Stimulated activated naive CD8-positive, alpha-beta T cell treated with anti-CD3 and anti-CD28 coated beads, Interleukin-15, amount 100 ng/mL, for 72 hours (primary cell): ENCODE data around the gene POU5F1.

ENCODE experiments used
- ATAC-seq: fragments of 150-1000 bp; cut with Tn5 transposase; 2 replicates; pipeline ENCODE4 v1.10.0; 2021; ENCODE audit warnings: mild to moderate bottlenecking, moderate library complexity
- DNase-seq, 2 donors: peaks; one replicate each; pipeline ENCODE4 v3.0.0; 2021 to 2022
- H3K27ac Mint-ChIP-seq, 2 donors: one replicate each; pipeline ENCODE4 v1.8.0; 2022; ENCODE audit warnings: mild to moderate bottlenecking in 2 of 2, mixed read lengths in 2 of 2, moderate library complexity in 2 of 2
- H3K27me3 Mint-ChIP-seq: one replicate; pipeline ENCODE4 v1.8.0; 2022; ENCODE audit warnings: mixed read lengths
- H3K4me1 Mint-ChIP-seq: one replicate; pipeline ENCODE4 v1.8.0; 2022; ENCODE audit warnings: mild to moderate bottlenecking, mixed read lengths
- H3K4me3 Mint-ChIP-seq, 2 donors: one replicate each; pipeline ENCODE4 v1.8.0; 2022; ENCODE audit warnings: mild to moderate bottlenecking in 2 of 2, mixed read lengths in 2 of 2, moderate library complexity in 1 of 2
- H3K9me3 Mint-ChIP-seq, 2 donors: one replicate each; pipeline ENCODE4 v1.8.0; 2022; ENCODE audit warnings: mixed read lengths in 2 of 2

POU5F1 gene

GRCh38 chr6:31163922-31164321, 6.6 kb downstream of the POU5F1 start:
- ATAC-seq: no peak
- Mint-ChIP-seq H3K9me3 (no peaks in the 10 kb centered on the region), H3K4me1 (peaks cover 61% of the 10 kb centered on the region), H3K27me3 (no peaks in the 10 kb centered on the region), H3K27ac (no peak overlapping the region), H3K4me3 (no peak overlapping the region)
- no peak for DNase-seq

- no peaks in the 10 kb centered on the region for H3K27me3 Mint-ChIP-seq
- DNase-seq (no peak), ATAC-seq (no peak)
- H3K9me3 Mint-ChIP-seq: no peaks in the 10 kb centered on the region
- H3K27ac Mint-ChIP-seq: no peak overlapping the region
- peaks cover 66% of the 10 kb centered on the region for H3K4me1 Mint-ChIP-seq
- H3K4me3 Mint-ChIP-seq: no peak overlapping the region
Measured at GRCh38 chr6:31162463-31163165, 7.9 kb downstream of the POU5F1 start.

- no peak for ATAC-seq
- Mint-ChIP-seq H3K27ac (peak overlapping the region in 1 of 2 donors; percentile 55), H3K4me3 (peak overlapping the region in 1 of 2 donors; percentile 17)
Measured at GRCh38 chr6:31161216-31162126, 9.0 kb downstream of the POU5F1 start.

GRCh38 chr6:31158863-31159855, 11.3 kb downstream of the POU5F1 start:
- Mint-ChIP-seq H3K27ac (peak overlapping the region; percentile 87 to 98), H3K4me3 (peak overlapping the region; percentile 94 to 100), H3K9me3 (no peaks in the 10 kb centered on the region), H3K4me1 (peaks cover 76% of the 10 kb centered on the region), H3K27me3 (no peaks in the 10 kb centered on the region)
- ATAC-seq (peak; percentile 38), DNase-seq (peak; percentile 17 to 29)

More at GRCh38 chr6:31161216-31162126, 9.0 kb downstream of the POU5F1 start:
- Mint-ChIP-seq H3K4me1 (peaks cover 77% of the 10 kb centered on the region), H3K9me3 (no peaks in the 10 kb centered on the region), H3K27me3 (no peaks in the 10 kb centered on the region)
- no peak for DNase-seq

GRCh38 chr6:31158140-31158862, 12.2 kb downstream of the POU5F1 start, which contains the start of gene TCF19:
Gene TCF19 (plus strand): TSS chr6:31158589. CDS start chr6:31159470, 881 bp downstream.
- Mint-ChIP-seq H3K4me1 (peaks cover 68% of the 10 kb centered on the region), H3K4me3 (peak within 1 kb of the TSS; percentile 94 to 100), H3K27me3 (no peaks in the 10 kb centered on the region), H3K27ac (peak within 1 kb of the TSS; percentile 89 to 98), H3K9me3 (no peaks in the 10 kb centered on the region)
- ATAC-seq (peak; percentile 93), DNase-seq (peak; percentile 98 to 99)

GRCh38 chr6:31157513-31158139, 12.9 kb downstream of the POU5F1 start, which contains the start of gene CCHCR1:
Gene CCHCR1 (minus strand): TSS chr6:31157802. CDS start chr6:31157600, 202 bp downstream.
- no peaks in the 10 kb centered on the region for H3K27me3 Mint-ChIP-seq
- H3K27ac Mint-ChIP-seq: peak within 1 kb of the TSS; percentile 89 to 98
- H3K4me3 Mint-ChIP-seq: peak within 1 kb of the TSS; percentile 94 to 100
- ATAC-seq (peak; percentile 64), DNase-seq (no peak)
- H3K9me3 Mint-ChIP-seq: no peaks in the 10 kb centered on the region
- peaks cover 61% of the 10 kb centered on the region for H3K4me1 Mint-ChIP-seq

GRCh38 chr6:31156641-31157040, 13.8 kb downstream of the POU5F1 start:
- DNase-seq (no peak), ATAC-seq (no peak)
- Mint-ChIP-seq H3K27me3 (no peaks in the 10 kb centered on the region), H3K27ac (no peak overlapping the region), H3K9me3 (no peaks in the 10 kb centered on the region), H3K4me3 (peak overlapping the region in 1 of 2 donors; percentile 100), H3K4me1 (peaks cover 51% of the 10 kb centered on the region)

- Mint-ChIP-seq H3K4me1 (peaks cover 30% of the 10 kb centered on the region), H3K27me3 (no peaks in the 10 kb centered on the region), H3K4me3 (no peak overlapping the region), H3K9me3 (no peaks in the 10 kb centered on the region), H3K27ac (no peak overlapping the region)
- no peak for ATAC-seq
- DNase-seq: no peak
Measured at GRCh38 chr6:31154436-31154835, 16.0 kb downstream of the POU5F1 start.

GRCh38 chr6:31152781-31153180, 17.7 kb downstream of the POU5F1 start:
- ATAC-seq (no peak), DNase-seq (no peak)
- Mint-ChIP-seq H3K27me3 (no peaks in the 10 kb centered on the region), H3K4me1 (peaks cover 24% of the 10 kb centered on the region), H3K27ac (no peak overlapping the region), H3K9me3 (no peaks in the 10 kb centered on the region), H3K4me3 (no peak overlapping the region)

- Mint-ChIP-seq H3K27ac (peak overlapping the region in 1 of 2 donors; percentile 44), H3K9me3 (no peaks in the 10 kb centered on the region), H3K4me1 (peaks cover 8% of the 10 kb centered on the region), H3K4me3 (no peak overlapping the region), H3K27me3 (no peaks in the 10 kb centered on the region)
- DNase-seq (no peak), ATAC-seq (no peak)
Measured at GRCh38 chr6:31149827-31150447, 20.5 kb downstream of the POU5F1 start.

GRCh38 chr6:31145386-31145785, 25.1 kb downstream of the POU5F1 start:
- DNase-seq: no peak
- no peaks in the 10 kb centered on the region for H3K4me1 Mint-ChIP-seq
- H3K9me3 Mint-ChIP-seq: no peaks in the 10 kb centered on the region
- H3K4me3 Mint-ChIP-seq: no peak overlapping the region
- H3K27me3 Mint-ChIP-seq: no peaks in the 10 kb centered on the region
- ATAC-seq: no peak
- H3K27ac Mint-ChIP-seq: no peak overlapping the region

GRCh38 chr6:31144970-31145340, 25.5 kb downstream of the POU5F1 start:
- Mint-ChIP-seq H3K27me3 (no peaks in the 10 kb centered on the region), H3K4me1 (no peaks in the 10 kb centered on the region), H3K9me3 (no peaks in the 10 kb centered on the region), H3K27ac (no peak overlapping the region), H3K4me3 (no peak overlapping the region)
- no peak for ATAC-seq
- DNase-seq: no peak

GRCh38 chr6:31144296-31144969, 26.0 kb downstream of the POU5F1 start:
- no peaks in the 10 kb centered on the region for H3K4me1 Mint-ChIP-seq
- ATAC-seq (no peak), DNase-seq (no peak)
- no peaks in the 10 kb centered on the region for H3K9me3 Mint-ChIP-seq
- H3K4me3 Mint-ChIP-seq: no peak overlapping the region
- no peak overlapping the region for H3K27ac Mint-ChIP-seq
- no peaks in the 10 kb centered on the region for H3K27me3 Mint-ChIP-seq
